Measurements from ENCODE around the gene POGZ. TPM values are rescaled to one million over a fixed set of nuclear protein-coding genes. Genes with fewer than 3 reads are reported as not detected.
A peak's percentile ranks its signal among the peaks of the same experiment; 100 is the strongest.

Gene POGZ
- total and polyA plus RNA-seq, 2 of the 13 experiments (the other 11 are each of a cell fraction or from before 2014, with no cell fraction given), result 15.3 to 45.6 TPM

GRCh38 chr1:151399324-151400171 is 59.7 kb downstream of the POGZ start, which contains the start of gene PSMB4 (continued):
- TF ChIP-seq MZF1 (CRISPR knock-in tag; IDR thresholded peaks at IDR 0.05; ENCODE audit: borderline replicate concordance), result 0 out of 2 replicates have a peak, but pooled peaks have one; percentile 21
- peak; percentile 73; the same call in 1 of the 2 replicates for TF ChIP-seq FOXK1 (CRISPR knock-in tag; IDR thresholded peaks at IDR 0.05; ENCODE audit: borderline replicate concordance, low read depth)
- TF ChIP-seq EP300 (IDR thresholded peaks at IDR 0.05; ENCODE audit: low read depth in 2 of 2, low read length in 2 of 2), result 0 out of 4 replicates have a peak, but pooled peaks of 1 of the 2 experiments have one; percentile 4
- TF ChIP-seq EP300 (CRISPR knock-in tag; IDR thresholded peaks at IDR 0.05; ENCODE audit: borderline replicate concordance), result no peak
- TF ChIP-seq HCFC1 (IDR thresholded peaks at IDR 0.05; ENCODE audit: low read depth, low read length), result peak; percentile 88
- no peak for TF ChIP-seq CBFB (CRISPR knock-in tag; IDR thresholded peaks at IDR 0.05)
- peak; percentile 79; the same call in 1 of the 2 replicates for TF ChIP-seq ZNF350 (CRISPR knock-in tag; IDR thresholded peaks at IDR 0.05; ENCODE audit: borderline replicate concordance, low read depth)
- peak; percentile 32; the same call in 1 of the 2 replicates for TF ChIP-seq HIVEP1 (CRISPR knock-in tag; IDR thresholded peaks at IDR 0.05)
- TF ChIP-seq NR2F2 (IDR thresholded peaks at IDR 0.05; ENCODE audit: borderline replicate concordance, low read depth), result peak; percentile 41; the same call in 1 of the 2 replicates
- peak; percentile 75; the same call in 1 of the 2 replicates for TF ChIP-seq ZNF510 (CRISPR knock-in tag; IDR thresholded peaks at IDR 0.05; ENCODE audit: low read depth)
- TF ChIP-seq ZBTB25 (CRISPR knock-in tag; IDR thresholded peaks at IDR 0.05), result no peak
- TF ChIP-seq MEIS2 (CRISPR knock-in tag; IDR thresholded peaks at IDR 0.05), result no peak
- peak; percentile 31; the same call in 1 of the 2 replicates for TF ChIP-seq ZNF276 (CRISPR knock-in tag; IDR thresholded peaks at IDR 0.05; ENCODE audit: low read depth)
- TF ChIP-seq IRX3 (CRISPR knock-in tag; IDR thresholded peaks at IDR 0.05; ENCODE audit: borderline replicate concordance, low read depth), result 0 out of 2 replicates have a peak, but pooled peaks have one; percentile 45
- peak; percentile 77 for TF ChIP-seq ZNF687 (CRISPR knock-in tag; IDR thresholded peaks at IDR 0.05)
- TF ChIP-seq ZNF850 (CRISPR knock-in tag; conservative IDR thresholded peaks at IDR 0.05), result no peak
- peak; percentile 52; the same call in 1 of the 2 replicates for TF ChIP-seq MYPOP (CRISPR knock-in tag; IDR thresholded peaks at IDR 0.05)
- TF ChIP-seq HNF4A (CRISPR knock-in tag; IDR thresholded peaks at IDR 0.05), result peak; percentile 26
- TF ChIP-seq GATAD2A (CRISPR knock-in tag; IDR thresholded peaks at IDR 0.05), result peak; percentile 30; the same call in 1 of the 2 replicates
- TF ChIP-seq ZBTB21 (CRISPR knock-in tag; IDR thresholded peaks at IDR 0.05), result peak; percentile 88; the same call in 1 of the 2 replicates

Measured in HepG2 (cell line).